Forelimb muscle (tissue), 1 donor: ENCODE measurements around the gene LARGE1. TPM values are rescaled to one million over a fixed set of nuclear protein-coding genes. Genes with fewer than 3 reads are reported as not detected.

Source experiments
- DNase-seq: peaks from one replicate; pipeline ENCODE4 v3.0.0-alpha.2; 2013; ENCODE audit warnings: low read depth
- polyA plus RNA-seq: library from polyadenylated mRNA; unstranded; fragments of 120-200 nt; gene quantifications from one replicate; pipeline ENCODE4 v1.2.1, GENCODE V29; 2013; ENCODE audit not compliant: insufficient read length

LARGE1 gene
- polyA plus RNA-seq, 1 donor = 7.7 TPM

- DNase-seq = no peak
Measured at GRCh38 chr22:33426451-33426850, 493.8 kb downstream of the LARGE1 start.

DNA sequence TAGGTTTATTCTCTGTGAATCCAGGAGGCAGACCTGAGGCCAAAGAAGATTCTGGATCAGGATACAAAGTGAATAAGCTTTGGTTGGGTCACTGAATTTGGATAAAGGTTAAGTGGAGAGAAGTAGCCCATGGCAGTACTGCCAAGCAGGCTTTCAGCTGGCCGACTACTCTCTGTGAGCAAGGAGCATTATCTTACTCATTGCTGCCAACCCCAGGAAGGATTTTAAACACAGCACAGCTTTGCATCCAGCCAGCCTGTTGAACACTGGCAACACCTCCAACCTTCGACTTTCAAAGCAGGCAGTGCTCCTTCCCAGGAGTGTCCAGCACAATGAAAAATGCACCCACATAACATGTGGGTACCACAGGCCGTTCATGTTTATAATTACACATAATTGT, 498.4 kb downstream of the LARGE1 start:
- no peak for DNase-seq

DNA sequence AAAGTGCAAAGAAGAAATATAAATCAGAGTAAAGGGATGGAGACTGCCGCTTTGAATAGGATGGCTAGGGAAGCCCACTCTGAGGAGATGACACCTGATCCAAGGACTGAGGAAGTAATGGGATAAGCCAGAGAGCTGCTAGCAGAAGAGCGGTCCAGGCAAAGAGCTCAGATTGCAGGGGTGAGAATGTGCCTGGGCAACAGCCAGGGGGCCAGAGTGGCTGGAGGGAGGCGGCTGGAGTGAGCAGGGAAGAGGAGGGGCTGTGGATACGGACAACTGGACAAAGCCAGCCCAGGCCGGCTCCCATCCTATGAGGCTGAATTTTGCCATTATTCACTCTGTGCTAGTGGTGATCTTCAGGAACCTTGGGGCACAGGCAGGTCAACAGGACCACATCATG, 501.8 kb downstream of the LARGE1 start:
- DNase-seq = no peak

- no peak for DNase-seq
Measured at GRCh38 chr22:33415401-33415800, 504.9 kb downstream of the LARGE1 start.

DNA sequence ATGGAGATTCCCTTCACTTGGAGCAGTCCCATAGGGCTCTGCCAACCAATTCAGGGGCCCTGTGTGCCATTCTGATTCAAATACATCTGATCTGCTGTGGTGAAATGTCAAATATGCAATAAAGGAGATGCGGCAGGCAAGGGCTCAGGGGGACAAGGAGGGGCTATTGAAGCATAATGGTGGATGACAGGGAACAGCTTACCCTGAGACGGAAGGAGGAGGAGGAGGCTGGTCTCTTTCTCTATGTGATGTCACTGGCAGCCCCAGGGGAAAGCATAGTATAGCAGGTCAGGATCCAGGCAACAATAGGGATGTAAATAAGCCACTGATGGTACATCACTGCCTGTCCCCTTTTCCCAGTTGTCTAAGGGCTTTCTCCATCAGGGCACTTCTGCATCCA, 511.2 kb downstream of the LARGE1 start:
- no peak for DNase-seq

GRCh38 chr22:33405194-33405593, 515.1 kb downstream of the LARGE1 start:
- no peak for DNase-seq

DNA sequence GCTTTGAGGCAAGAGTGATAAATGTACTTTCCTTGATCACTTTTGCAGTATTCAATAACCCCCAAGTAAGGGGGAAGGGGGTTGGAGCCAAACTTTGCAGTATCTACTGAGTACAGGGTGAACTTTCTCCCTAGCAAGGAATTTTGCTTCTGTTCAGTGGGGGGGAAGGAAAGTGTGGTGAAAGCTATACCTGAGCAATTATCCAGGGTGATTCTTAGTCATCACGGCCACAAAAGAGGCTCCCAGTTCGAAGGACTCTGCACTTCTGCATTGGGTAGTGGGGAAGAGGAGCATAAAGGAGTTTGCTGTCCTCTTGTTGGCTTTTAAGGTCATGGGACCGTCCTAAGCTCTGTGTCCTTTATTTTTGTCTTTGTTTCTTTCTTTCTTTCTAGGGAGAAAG, 515.6 kb downstream of the LARGE1 start:
- no peak for DNase-seq

DNA sequence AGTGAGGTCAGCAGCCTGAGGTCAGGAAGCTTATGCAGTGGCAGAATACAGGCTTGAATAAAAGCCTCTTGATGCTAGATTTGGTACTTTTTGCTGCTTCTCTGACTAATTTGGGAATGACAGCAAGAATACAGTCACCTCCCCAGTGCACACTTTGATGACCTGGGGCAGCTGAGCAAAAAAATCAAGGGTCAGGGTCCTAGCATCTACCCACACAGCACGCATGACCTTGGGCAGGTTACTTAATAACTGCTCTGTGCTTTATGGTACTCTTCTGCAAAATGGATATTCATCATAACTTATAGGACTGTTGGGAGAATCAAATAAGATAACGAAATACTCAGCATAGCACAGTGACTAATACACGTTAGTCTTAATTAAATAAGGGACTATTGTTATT, 518.0 kb downstream of the LARGE1 start:
- no peak for DNase-seq

GRCh38 chr22:33401291-33401690, 519.0 kb downstream of the LARGE1 start:
- no peak for DNase-seq

- no peak for DNase-seq
Measured at GRCh38 chr22:33400891-33401290, 519.4 kb downstream of the LARGE1 start.

GRCh38 chr22:33400061-33400840, 520.0 kb downstream of the LARGE1 start:
- DNase-seq = no peak

DNA sequence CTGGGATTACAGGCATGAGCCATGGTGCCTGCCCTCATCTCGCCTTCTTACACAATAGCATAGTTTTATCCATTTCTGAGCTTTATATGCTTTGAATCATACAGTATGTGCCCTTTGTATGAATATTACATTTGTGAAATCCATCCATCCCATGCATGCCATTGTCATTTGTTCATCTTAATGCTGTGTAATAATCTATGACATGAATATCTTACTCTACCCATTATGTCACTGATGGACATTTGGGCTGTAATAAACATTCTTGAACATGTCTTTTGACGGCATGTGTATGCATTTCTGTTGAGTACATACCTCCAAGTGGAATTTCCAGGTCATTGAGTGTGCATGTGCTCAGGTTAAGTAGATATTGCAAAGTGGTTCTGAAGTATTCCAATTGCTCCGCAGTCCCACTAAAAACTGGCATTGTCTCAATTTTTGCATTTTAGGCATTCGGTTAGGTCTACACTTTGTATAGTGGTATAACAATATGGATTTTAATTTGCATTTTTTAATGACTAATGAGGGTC, 522.8 kb downstream of the LARGE1 start:
- DNase-seq = no peak

DNA sequence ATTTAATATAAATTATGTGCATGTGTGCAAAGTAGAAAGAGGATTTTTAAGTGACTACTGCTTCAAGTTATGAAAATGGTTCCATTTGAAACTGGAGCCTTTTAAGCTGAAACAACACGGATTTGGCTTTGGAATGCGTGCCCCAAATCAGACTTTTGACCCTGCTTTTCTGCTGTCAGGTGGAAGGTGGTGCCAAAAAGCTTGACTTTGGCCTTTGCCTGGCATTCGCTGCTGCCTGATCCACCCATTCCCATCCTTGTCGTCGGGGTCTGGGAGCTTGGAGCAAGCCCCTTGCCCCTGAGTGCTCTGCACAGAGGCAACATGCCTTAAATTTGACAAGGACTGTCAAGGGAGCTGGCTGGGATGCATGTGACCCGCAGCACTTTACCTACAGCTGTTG, 526.8 kb downstream of the LARGE1 start:
- DNase-seq = no peak

DNA sequence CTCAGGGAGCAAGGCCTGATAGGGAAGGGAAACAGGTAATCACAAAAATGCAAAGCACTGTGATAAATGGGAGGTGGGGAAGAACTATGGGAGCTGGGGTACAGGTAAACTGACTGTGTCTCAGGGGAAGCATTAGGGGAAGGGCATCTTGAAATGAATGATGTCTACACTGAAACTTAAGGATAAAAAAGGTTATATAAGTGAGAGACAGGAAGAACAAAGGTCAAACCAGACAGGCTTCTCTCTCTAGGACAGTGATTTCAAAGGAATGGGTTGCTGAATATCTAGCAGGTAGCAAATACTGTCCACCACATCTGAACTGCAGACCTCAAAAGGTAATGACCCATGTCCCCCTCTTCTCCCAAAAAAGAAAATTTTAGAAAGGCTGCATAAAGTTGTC, 529.0 kb downstream of the LARGE1 start:
- DNase-seq = no peak

DNA sequence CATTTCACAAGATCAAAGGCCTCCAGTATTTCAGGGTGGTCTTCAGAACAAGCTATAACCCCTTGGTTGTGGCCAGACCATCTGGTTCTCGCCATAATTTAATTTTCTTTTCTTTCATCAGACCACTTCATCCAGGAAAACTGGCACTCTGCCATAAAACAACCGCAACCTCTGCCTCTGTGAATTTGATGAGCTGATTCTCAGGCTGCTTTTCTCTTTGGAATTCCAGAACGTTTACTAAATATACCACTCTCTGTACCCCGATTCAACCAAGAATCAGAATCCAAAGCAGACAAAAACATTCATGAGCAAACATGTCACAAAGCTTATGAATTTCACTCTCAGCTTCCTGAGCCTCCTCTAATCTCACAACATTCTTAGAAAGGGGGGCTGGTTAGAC, 530.3 kb downstream of the LARGE1 start:
- no peak for DNase-seq

DNA sequence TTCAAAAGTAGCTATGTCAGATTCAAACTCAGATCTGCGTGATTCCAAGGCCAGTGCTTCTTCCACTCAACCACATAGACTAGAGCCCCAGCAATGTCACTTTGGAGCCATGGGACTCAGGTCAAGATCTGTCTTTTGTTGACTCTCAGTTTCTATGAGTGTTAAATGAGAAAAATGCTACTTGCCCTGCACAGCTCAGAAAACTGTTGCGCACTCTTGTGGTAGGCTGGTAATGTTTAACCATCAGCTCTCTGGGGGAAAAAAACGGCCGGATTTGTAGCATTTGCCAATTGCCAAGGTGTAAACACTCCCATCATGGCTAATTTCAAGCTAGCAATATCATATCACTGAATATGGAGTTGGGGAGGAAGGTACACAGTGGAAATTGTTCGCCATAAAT, 534.0 kb downstream of the LARGE1 start:
- no peak for DNase-seq

- DNase-seq = no peak
Measured at GRCh38 chr22:33385611-33386010, 534.7 kb downstream of the LARGE1 start.

DNA sequence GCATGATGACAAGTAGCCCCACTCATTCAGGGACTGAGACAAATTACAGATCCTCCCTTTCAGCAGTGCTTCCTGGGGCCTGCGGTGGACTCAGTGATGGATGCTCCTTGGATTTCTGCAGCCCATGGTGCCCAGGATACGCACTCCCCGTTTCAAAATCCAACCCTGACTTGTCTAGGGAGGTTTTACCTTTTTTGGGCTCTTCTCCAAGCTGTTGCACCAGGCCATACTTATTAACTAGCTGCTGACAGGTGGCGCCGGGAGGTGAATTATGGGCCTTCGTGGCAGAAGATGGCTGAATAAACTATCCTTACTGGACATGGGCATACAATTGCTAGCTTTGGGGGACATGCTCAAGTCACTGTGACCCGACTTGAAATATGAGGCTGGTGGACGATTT, 537.8 kb downstream of the LARGE1 start:
- no peak for DNase-seq

DNA sequence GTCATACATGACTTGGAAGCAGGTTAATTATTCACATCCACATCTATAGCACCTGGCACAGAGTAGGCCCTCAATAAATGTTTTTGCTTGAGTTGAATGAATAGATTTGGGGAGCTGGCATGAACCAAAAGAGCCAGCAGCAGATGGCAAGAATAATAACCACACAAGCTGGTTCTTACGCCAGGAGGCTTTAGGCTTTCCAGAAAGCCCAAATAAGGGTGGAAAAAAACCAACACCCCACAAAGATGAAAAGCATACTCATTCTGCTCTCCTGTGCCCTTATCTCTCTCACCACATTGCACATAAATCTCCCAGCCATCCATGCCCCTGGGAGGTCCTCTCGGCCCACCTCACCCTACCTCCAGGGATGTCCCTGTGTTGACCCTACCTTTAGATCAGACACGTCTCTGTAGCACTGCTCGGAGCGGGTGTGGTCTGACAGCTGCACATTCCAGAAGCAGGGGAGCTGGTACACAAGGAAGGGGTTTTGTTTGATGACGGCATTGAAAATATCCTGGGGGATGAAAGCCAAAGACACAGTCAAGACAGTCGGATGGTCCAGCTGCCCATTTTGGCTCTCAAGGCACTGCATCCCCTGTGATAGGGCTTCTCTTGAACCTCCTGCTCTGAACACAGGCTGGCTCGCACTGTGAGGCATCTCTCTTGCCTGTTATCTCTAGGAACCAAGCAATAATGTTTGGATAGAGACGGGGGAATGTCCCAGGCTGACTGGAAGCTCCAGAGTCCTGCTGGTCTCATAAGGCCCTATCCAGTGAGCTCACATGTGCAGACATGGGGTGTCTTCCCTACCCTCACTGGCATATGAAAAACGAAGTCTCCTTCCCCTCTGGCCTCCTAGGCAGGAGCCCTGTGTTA, 538.5 kb downstream of the LARGE1 start:
- DNase-seq = no peak

DNA sequence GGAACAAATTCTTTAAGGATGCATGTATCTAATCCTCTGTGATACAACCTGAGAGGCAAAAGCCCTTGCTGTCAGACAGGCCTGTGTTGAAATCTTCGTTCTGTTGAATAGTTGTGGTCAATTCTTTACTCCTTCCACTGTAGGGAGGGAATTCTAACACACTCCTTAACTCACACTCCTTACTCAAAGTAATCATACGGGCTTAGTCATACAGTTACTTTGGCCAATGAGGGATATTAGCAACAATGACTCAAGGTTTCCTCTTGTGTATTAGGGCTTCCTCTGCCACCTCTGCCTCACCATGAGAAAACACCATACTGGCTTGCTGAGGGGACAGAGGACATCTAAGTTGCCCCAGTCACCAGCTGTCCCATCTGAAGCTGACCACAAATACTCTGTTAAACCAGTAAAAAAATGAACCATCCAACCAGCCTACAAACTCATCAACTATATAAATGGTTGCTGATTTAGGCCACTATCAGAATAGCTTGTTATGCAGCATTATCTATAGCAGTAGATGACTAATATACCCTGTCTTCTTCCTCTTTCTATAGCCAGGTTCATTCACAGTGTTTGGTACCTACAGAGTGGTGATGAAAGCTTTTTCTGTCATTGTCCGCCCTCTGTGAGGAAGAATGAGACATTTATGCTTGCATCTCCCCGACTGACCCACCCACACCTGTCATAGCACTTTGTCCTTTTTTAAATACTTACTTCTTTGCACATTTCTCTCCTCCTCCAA, 539.3 kb downstream of the LARGE1 start:
- DNase-seq = no peak

DNA sequence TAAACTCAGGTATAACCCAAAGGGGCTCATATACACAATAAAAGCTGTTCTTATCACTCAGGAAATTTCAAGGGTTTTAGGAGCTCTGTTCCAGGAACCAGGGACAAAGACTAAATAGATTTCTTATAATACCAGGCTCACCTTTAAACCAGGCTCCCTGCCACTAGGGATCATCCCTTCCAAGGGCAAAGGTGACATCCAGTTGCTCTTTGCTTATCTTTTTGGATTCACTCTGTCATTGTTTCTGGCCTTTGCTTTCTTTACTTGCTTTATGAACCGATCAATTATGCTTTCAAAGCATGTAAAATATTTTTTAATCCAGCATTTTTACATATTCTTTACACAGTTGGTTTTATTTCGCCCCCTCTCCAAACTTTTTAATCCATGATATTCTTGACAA, 540.4 kb downstream of the LARGE1 start:
- DNase-seq = no peak

GRCh38 chr22:33372875-33373274, 547.4 kb downstream of the LARGE1 start:
- DNase-seq = no peak
